T1000 (cell line): Measurements from ENCODE around the gene KATNAL2.

Experiments used
- DNase-seq: peaks from one replicate; lab custom pipeline; 2025; ENCODE audit warnings: mixed read lengths; lab: John Stamatoyannopoulos, UW

Gene KATNAL2

GRCh38 chr18:47035156-47035671, 117.8 kb downstream of the KATNAL2 start, which contains the start of gene ELOA2:
TSS of gene ELOA2 (minus strand) at chr18:47035621. CDS start at chr18:47035264, 357 bp downstream.
- DNase-seq: no peak

GRCh38 chr18:47036298-47036874, 119.0 kb downstream of the KATNAL2 start:
- no peak for DNase-seq

GRCh38 chr18:47036927-47037578, 119.7 kb downstream of the KATNAL2 start:
- no peak for DNase-seq

- no peak for DNase-seq
Observed at GRCh38 chr18:47040982-47041381, 123.6 kb downstream of the KATNAL2 start.

GRCh38 chr18:47050468-47050867, 133.1 kb downstream of the KATNAL2 start:
- no peak for DNase-seq

- no peak for DNase-seq
Observed at GRCh38 chr18:47054369-47054768, 137.0 kb downstream of the KATNAL2 start.

- DNase-seq: no peak
Observed at GRCh38 chr18:47062471-47062870, 145.1 kb downstream of the KATNAL2 start.

- DNase-seq: no peak
Observed at GRCh38 chr18:47063096-47063495, 145.7 kb downstream of the KATNAL2 start.

GRCh38 chr18:47067648-47068047, 150.2 kb downstream of the KATNAL2 start:
- no peak for DNase-seq

GRCh38 chr18:47075098-47075883, 157.9 kb downstream of the KATNAL2 start:
- DNase-seq: no peak

- DNase-seq: no peak
Observed at GRCh38 chr18:47077111-47077510, 159.7 kb downstream of the KATNAL2 start.

GRCh38 chr18:47080872-47081271, 163.5 kb downstream of the KATNAL2 start:
- DNase-seq: no peak

GRCh38 chr18:47081578-47081977, 164.2 kb downstream of the KATNAL2 start:
- no peak for DNase-seq

GRCh38 chr18:47087676-47088075, 170.3 kb downstream of the KATNAL2 start:
- no peak for DNase-seq

- no peak for DNase-seq
Observed at GRCh38 chr18:47095810-47096209, 178.4 kb downstream of the KATNAL2 start.

GRCh38 chr18:47100212-47100831, 182.9 kb downstream of the KATNAL2 start:
- DNase-seq: no peak

- no peak for DNase-seq
Observed at GRCh38 chr18:47108373-47108772, 191.0 kb downstream of the KATNAL2 start.

- no peak for DNase-seq
Observed at GRCh38 chr18:47108998-47109405, 191.6 kb downstream of the KATNAL2 start.

- DNase-seq: no peak
Observed at GRCh38 chr18:47109720-47110119, 192.3 kb downstream of the KATNAL2 start.

GRCh38 chr18:47110492-47111274, 193.3 kb downstream of the KATNAL2 start:
- DNase-seq: no peak

GRCh38 chr18:47113796-47114540, 196.6 kb downstream of the KATNAL2 start:
- no peak for DNase-seq
